Measurements from ENCODE around the gene REPS2.
A peak's percentile ranks its signal among the peaks of the same experiment; 100 is the strongest.

REPS2 gene

DNA sequence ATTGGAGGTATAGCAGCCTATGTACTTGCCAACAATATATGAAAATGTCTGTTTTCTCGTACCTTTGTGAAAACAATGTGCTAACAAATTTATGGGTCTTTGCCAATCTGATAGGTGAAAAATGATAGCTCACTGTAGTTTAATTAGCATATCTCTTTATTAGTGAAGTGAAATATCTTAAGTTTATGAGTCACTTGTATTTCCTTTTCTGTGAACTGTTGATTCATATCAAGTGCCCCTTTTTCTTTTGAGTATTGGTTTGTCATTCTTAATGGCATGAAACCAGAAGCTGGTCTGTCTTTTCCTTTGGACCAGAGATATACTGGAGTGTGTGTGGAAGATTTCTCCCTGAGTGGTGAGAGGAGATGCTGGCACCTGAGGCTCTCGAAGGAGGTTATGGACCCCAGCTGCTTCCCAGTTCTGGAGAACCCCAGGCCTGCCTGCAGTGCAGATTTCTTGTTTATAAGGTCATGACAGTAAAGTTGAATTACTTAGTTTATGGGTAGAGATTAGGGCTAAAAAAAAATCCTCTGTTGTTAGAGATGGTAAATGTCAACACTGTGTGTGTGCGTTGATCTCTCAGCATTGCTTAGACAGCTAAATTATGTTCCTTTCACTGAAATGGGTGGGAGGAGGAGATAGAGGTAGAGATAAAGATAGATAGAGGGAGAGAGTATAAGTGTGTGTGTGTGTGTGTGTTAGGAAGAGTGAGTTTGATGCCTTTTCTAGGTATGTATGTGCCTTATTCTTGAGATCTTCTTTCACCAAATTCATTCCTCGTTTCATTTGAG lies 89.9 kb downstream of the REPS2 start:
- no peak for DNase-seq (ENCODE audit: low spot score)

DNA sequence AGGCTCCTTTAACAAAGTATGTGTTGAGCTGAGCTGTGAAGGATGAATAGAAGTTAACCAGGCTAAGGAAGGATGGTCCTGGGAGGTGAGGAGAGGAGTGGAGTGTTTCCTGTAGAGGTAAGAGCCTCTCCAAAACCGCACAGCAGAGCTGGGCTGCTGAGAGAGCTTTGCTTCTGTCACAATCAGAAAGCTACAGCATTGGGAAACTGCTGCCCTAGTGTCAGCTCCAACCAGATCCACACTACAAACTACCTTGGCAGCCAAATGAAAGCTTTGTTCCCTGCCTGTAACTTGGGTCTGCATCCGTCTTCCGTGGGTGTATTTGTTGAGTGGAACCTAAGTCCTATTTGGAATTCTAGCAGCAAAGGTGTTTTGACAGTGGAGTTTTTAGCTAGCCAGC lies 91.8 kb downstream of the REPS2 start:
- DNase-seq (ENCODE audit: low spot score), result no peak

DNA sequence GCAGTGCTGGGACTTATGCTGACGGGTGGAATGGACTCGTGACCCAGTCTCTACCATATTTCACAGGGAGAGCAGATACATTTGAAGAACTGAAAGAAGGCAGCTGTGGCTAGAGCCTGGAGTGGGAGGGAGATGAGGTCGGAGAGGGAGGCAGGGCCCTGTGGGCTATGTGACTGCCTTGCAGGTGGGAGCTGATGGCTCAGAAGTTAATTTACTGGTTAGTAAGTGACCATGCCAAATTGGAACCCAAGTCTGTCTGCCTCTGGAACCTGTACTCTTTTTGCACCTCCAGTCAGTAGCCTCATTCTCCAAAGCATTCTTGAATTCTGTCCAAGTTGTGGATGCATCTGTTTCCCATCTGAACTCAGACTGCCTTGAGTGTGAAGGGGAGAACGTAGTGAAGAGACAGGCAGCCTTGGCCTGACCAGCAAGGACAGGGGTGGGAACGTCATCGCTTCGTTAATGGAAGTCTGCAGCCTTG lies 92.3 kb downstream of the REPS2 start:
- DNase-seq (ENCODE audit: low spot score), result no peak

- no peak for DNase-seq (ENCODE audit: low spot score)
Measured at GRCh38 chrX:17039826-17040225, 93.4 kb downstream of the REPS2 start.

- no peak for DNase-seq (ENCODE audit: low spot score)
Measured at GRCh38 chrX:17040711-17041110, 94.3 kb downstream of the REPS2 start.

GRCh38 chrX:17042037-17042436 lies 95.6 kb downstream of the REPS2 start:
- no peak for DNase-seq (ENCODE audit: low spot score)

GRCh38 chrX:17046478-17047097 lies 100.1 kb downstream of the REPS2 start:
- DNase-seq (ENCODE audit: low spot score), result peak; percentile 73

DNA sequence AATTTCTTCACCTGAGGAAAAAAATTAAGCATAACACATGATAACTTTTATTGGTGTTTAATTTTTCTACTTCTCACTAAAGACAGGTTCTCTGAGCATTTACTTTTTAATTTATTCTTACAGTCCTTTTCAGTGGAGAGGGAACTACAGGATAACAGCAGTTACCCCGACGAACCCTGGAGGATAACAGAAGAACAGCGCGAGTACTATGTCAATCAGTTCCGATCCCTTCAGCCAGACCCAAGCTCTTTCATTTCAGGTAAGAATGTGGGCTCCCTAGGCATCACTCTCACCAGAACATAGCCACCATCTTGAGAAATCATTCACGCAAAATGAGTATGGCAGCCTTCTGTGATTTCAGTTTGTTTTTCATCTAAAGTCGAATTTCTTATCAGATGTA lies 100.8 kb downstream of the REPS2 start:
- no peak for DNase-seq (ENCODE audit: low spot score)

DNA sequence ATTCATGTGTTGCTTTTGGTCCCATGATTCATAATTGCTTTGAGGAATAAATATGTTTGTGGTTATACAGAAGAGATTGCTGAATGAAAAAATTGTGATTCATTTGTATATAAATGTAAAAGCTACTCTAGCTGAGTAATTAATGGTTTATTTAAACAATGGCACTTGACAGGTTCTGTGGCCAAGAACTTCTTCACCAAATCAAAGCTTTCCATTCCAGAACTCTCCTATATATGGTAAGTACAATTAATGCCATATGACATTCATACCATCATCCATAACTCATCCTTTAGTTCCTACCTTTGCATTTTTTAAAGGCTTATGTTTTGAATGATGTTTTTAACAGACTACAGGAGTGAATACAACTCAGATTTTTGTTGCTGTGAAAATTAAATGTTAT lies 105.8 kb downstream of the REPS2 start:
- no peak for DNase-seq (ENCODE audit: low spot score)

DNA sequence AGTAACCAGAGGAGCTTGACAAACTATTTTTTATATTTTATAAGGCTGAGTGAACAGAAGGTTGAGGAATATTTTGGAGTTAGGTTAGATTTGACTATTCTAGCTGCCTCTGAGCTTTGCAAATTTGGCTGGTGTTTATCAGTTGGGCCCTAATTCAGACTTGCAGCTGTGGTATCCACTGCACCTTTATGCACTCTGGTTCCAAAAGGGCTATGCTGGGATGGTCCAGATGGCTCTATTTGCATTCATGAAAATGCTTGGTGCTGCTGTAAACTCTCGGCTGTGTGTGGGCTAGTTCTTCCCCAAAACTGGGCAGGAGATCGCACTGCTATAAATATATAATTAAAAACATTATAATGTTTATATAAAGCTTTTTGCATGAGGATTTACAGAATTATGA lies 106.3 kb downstream of the REPS2 start:
- no peak for DNase-seq (ENCODE audit: low spot score)

GRCh38 chrX:17053502-17053901 lies 107.0 kb downstream of the REPS2 start:
- no peak for DNase-seq (ENCODE audit: low spot score)

- no peak for DNase-seq (ENCODE audit: low spot score)
Measured at GRCh38 chrX:17056868-17057608, 110.6 kb downstream of the REPS2 start.

DNA sequence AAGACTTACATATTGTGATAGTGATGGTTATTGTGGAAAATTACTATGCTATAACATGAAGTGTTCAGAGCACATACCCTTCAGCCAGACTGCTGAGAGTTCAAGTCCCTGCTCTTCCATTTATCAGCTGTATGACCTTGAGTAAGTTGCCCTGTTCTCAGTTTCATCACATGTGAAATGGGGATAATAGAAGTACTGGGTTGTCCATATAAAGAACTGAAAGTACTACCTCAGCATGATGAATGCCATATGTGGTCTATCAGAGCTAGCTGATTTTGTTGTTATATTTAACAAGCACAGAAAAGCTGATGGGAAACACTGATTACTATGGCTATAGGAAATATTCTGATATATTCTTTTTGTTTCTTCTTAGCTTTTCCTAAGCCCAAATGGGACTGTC lies 115.6 kb downstream of the REPS2 start:
- DNase-seq (ENCODE audit: low spot score), result no peak

GRCh38 chrX:17065100-17065499 lies 118.6 kb downstream of the REPS2 start:
- no peak for DNase-seq (ENCODE audit: low spot score)

GRCh38 chrX:17067534-17067933 lies 121.1 kb downstream of the REPS2 start:
- no peak for DNase-seq (ENCODE audit: low spot score)

- no peak for DNase-seq (ENCODE audit: low spot score)
Measured at GRCh38 chrX:17072301-17072700, 125.8 kb downstream of the REPS2 start.

DNA sequence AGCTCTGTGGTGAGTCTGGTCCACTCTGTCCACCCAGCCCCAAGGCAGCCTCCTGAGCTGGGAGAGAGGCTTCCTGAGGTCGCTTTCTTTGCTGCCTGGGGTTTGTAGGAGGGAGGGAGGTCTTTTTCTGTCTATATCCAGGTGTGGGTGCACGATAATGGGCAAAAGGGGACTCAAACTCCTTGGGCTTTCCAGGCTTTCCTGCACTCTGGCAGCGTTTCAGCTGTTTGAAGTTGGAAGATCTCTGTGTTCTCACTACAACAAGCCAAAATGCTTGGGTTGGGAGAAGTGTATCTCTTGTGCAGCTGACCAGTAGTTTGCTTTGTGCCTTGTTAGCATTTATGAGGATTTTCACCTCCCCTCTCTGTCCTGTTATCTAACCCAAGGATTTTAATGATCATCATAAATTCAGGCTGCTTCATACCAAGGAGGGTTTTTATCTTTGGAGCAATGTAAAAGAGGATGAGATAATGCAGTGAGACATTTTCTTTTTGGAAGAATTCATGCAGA lies 126.3 kb downstream of the REPS2 start:
- no peak for DNase-seq (ENCODE audit: low spot score)

DNA sequence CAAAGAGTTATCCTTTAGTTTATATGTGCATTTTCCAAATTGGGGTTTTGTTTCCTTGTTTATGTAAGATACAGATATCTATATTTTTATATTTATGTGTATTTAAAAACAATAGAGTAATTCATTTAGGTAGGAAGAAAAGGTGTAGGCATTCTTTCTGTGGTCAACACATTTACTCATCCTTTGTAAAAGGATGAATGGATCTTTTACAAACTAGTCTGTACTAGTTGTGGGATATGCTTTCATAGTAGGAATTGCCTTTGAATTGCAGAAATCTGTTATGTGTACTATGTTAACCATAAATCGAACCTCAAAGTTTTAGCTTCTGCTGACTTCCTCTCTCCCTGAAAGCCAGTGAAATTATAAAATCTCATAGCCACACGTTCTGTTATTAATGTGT lies 128.5 kb downstream of the REPS2 start:
- no peak for DNase-seq (ENCODE audit: low spot score)

DNA sequence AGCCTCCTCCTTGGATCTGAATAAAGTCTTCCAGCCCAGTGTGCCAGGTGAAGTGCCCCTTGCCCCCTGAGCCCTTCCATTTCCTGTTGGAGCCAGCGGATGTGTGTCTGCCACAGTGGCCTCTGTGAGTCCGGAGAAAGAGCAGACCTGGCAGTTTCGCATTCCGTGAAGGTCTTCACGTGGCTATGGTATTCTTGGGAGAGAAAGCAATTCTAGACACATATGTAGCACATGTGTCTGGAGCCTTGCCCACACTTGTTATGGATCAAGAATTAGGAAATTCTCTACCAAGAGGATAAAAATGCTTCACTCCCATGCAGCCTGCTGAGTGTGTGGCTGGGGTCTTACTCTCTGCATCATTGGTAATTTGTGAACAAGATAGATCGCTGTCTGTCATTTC lies 130.9 kb downstream of the REPS2 start:
- no peak for DNase-seq (ENCODE audit: low spot score)

DNA sequence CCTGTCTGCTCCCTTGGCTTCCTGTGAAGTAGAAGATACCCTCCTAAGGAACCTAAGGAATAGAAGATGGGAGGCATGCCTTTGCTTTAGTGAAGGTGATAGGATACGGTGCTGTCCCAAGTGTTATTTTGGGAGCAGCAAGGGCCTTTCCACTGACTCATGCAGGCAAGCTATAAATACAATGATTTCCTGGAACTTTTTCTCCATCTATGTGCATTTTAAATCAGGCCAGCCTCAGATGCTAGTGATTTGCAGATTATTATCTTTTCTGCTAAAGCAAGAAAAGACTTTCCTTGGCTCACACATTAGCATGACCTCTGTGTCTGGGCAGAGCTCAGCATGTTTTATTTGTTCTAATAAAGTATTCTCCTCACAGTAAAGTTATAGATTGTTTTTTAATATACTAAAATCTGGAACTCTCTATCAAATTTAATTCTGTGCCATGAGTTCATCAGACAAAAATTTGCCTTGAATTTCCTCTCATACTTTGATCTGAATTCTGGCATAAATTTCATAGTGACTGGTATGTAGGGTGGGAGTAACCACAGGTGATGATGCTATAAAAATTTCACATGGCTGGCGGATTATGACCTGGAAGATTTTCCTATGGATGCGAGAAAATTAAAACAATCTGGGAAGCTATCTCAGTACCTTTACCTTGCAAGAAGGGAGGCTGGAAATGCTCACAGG lies 131.7 kb downstream of the REPS2 start:
- DNase-seq (ENCODE audit: low spot score), result peak; percentile 66

GRCh38 chrX:17081511-17081910 lies 135.1 kb downstream of the REPS2 start:
- no peak for DNase-seq (ENCODE audit: low spot score)

GRCh38 chrX:17081968-17082367 lies 135.5 kb downstream of the REPS2 start:
- peak; percentile 26 for DNase-seq (ENCODE audit: low spot score)
